ENCODE measurements around the gene ADTRP. TPM values are rescaled to one million over a fixed set of nuclear protein-coding genes. Genes with fewer than 3 reads are reported as not detected.
A peak's percentile ranks its signal among the peaks of the same experiment; 100 is the strongest.

The ADTRP gene
- total and polyA plus RNA-seq, 2 of the 13 experiments (the other 11 are each of a cell fraction or from before 2014, with no cell fraction given) = not detected

DNA sequence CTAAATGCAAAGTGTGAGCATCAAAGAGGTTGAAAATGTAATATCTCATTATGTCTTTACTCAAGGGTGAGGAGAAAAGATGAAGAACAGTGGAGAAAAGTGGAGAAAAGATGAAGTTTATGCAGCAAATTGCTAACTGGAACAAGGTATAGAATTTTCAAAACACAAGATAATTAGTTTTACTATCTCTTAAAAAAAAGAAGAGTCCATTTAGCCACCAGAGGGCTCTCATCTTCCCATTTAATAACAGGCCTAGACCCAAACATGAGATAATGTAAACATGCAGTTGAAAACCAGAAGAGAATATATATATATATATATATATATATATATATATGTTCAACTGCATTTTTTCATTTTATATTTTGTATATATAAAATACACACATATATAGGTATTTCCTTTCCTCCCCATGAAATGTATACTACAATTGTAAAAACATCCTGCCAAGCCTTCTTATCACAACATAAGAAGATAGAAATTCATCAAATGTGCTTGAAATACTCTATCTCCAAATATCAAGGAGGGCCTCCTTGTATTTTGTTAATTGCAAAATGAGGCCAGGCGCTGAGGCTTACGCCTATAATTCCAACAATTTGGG lies 78.4 kb downstream of the ADTRP start (continued):
- TF ChIP-seq, protein P1, sequence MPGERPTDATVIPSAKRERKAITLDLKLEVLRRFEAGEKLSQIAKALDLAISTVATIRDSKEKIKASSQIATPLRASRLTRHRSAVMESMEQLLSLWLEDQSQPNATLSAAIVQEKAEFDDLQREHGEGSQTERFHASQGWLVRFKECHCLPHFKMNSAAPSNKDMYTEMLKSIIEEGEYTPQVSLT (CRISPR knock-in tag; IDR thresholded peaks at IDR 0.05; ENCODE audit: borderline replicate concordance, low read depth) = no peak
- TF ChIP-seq STAG1 (CRISPR knock-in tag; IDR thresholded peaks at IDR 0.05) (peak; percentile 53), ZNF781 (CRISPR knock-in tag; IDR thresholded peaks at IDR 0.05; ENCODE audit: borderline replicate concordance, not compliant biosample characterization) (no peak), ZNF629 (CRISPR knock-in tag; conservative IDR thresholded peaks at IDR 0.05) (no peak), CBX2 (IDR thresholded peaks at IDR 0.05; ENCODE audit: low read depth, low read length) (no peak), CBX2 (CRISPR knock-in tag; IDR thresholded peaks at IDR 0.05; ENCODE audit: low read depth) (no peak), SOX6 (IDR thresholded peaks at IDR 0.05) (no peak), SOX6 (CRISPR knock-in tag; IDR thresholded peaks at IDR 0.05) (no peak), ZBTB7B (CRISPR knock-in tag; IDR thresholded peaks at IDR 0.05) (no peak)
- TF ChIP-seq, protein P2, sequence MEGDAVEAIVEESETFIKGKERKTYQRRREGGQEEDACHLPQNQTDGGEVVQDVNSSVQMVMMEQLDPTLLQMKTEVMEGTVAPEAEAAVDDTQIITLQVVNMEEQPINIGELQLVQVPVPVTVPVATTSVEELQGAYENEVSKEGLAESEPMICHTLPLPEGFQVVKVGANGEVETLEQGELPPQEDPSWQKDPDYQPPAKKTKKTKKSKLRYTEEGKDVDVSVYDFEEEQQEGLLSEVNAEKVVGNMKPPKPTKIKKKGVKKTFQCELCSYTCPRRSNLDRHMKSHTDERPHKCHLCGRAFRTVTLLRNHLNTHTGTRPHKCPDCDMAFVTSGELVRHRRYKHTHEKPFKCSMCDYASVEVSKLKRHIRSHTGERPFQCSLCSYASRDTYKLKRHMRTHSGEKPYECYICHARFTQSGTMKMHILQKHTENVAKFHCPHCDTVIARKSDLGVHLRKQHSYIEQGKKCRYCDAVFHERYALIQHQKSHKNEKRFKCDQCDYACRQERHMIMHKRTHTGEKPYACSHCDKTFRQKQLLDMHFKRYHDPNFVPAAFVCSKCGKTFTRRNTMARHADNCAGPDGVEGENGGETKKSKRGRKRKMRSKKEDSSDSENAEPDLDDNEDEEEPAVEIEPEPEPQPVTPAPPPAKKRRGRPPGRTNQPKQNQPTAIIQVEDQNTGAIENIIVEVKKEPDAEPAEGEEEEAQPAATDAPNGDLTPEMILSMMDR (CRISPR knock-in tag; IDR thresholded peaks at IDR 0.05) = peak; percentile 40

DNA sequence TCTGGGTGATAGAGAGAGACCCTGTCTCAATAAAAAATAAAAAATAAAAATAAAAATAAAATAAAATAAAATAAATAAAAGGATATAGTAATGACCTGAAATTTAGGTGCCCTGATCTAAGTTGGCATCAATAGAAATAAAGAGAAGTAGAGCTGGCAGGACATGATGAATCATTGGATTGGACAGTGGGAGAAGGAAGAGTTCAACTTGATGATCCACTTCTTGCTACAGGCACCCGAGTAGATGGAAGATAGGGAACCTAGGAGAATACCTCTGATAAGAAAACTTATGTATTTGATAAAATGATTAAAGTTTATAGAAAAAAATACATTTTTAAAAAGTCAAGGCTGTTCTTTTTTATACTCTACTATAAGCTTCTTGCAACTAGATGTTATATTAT lies 79.0 kb downstream of the ADTRP start:
- WGBS (ENCODE audit: low lambda C conversion rate) = 0% methylated on average over 1 of the region's 1 CpG
- Histone ChIP-seq H3K4me2 (ENCODE audit: low read depth, low read length) (no peak overlapping the region), H3K79me2 (ENCODE audit: insufficient read depth, low read length) (no peaks in the 10 kb centered on the region), H2AFZ (ENCODE audit: low read length) (no peak overlapping the region), H4K20me1 (ENCODE audit: insufficient read depth, low read length) (no peaks in the 10 kb centered on the region), H3K9ac (ENCODE audit: insufficient read depth, low read depth, low read length) (no peak overlapping the region), H3K9me3 (ENCODE audit: low read length) (no peaks in the 10 kb centered on the region), H3K4me1 (ENCODE audit: insufficient read depth, low read length) (no peaks in the 10 kb centered on the region), H3K27ac (ENCODE audit: extremely low read length, insufficient read depth, low read length) (no peak overlapping the region), H3K4me3 (replicated peaks in 1 of 3; ENCODE audit: insufficient read depth in 1 of 3, low read depth in 2 of 3, low read length in 3 of 3) (no peak overlapping the region), H3K27me3 (ENCODE audit: control insufficient read depth in 1 of 2, insufficient read depth in 2 of 2, low read length in 2 of 2) (no peaks in the 10 kb centered on the region), H3K36me3 (replicated peaks in 1 of 2; ENCODE audit: control insufficient read depth in 1 of 2, insufficient read depth in 2 of 2, low read length in 2 of 2) (no peaks in the 10 kb centered on the region)
- intact Hi-C loops (cut with micrococcal nuclease; ENCODE audit: unreplicated experiment) (no loop called here), in situ Hi-C loops (cut with HindIII; ENCODE audit: extremely low pct_ligation_motif_present, low pct_unique_long_range_greater_than_20kb) (no loop called here)
- BruUV-seq (replicated peaks) = no TSS peak
- FAIRE-seq = no peak
- TF ChIP-seq KMT2A (CRISPR knock-in tag; IDR thresholded peaks at IDR 0.05) = no peak
- no peak for DNase-seq (ENCODE audit: low spot score)
- CTCF ChIA-PET (ENCODE audit: low intra/inter-chr PET ratio, low total read pairs) = interaction anchor here (0.7 to 1.6 kb wide), 4 partner anchors 44 to 906 kb away, joined by 3 to 10 read pairs (median 3); no protein-coding TSS in a partner anchor
- no peak for ATAC-seq
- POLR2A ChIA-PET = no interaction called here

All from HepG2 (cell line).